OCI-M1 (cell line): ENCODE data around the gene PUS7L.
"Not testable (repeated sequence)": the region's sequence is repeated elsewhere in the genome, so short reads cannot be mapped to it uniquely, and the experiment has no call there.

Experiments used
- DNase-seq: peaks from one replicate; lab custom pipeline; 2025; lab: John Stamatoyannopoulos, UW

Gene PUS7L

GRCh38 chr12:43758728-43759563 is at the start of gene PUS7L, which contains the start of gene IRAK4:
TSS of gene PUS7L (minus strand) at chr12:43758790. CDS start at chr12:43755245, 3,545 bp downstream.
TSS of gene IRAK4 (plus strand) at chr12:43758951. CDS start at chr12:43768112, 9,161 bp downstream.
- DNase-seq = peak; percentile 99

- DNase-seq = no peak
Observed at GRCh38 chr12:43807386-43807785, 48.8 kb upstream of the PUS7L start.

- DNase-seq = no peak
Observed at GRCh38 chr12:43806737-43807072, 48.1 kb upstream of the PUS7L start.

- DNase-seq = peak; percentile 85
Observed at GRCh38 chr12:43805860-43806736, 47.5 kb upstream of the PUS7L start, which contains the start of gene TWF1. TSS of gene TWF1 (minus strand) at chr12:43806317. CDS start at chr12:43806245, 72 bp downstream.

GRCh38 chr12:43805149-43805859 is 46.7 kb upstream of the PUS7L start:
- DNase-seq = peak; percentile 74

GRCh38 chr12:43797561-43798217 is 39.1 kb upstream of the PUS7L start:
- DNase-seq = no peak

GRCh38 chr12:43795716-43796280 is 37.2 kb upstream of the PUS7L start:
- no peak for DNase-seq

- DNase-seq = peak; percentile 52
Observed at GRCh38 chr12:43789941-43790340, 31.4 kb upstream of the PUS7L start.

GRCh38 chr12:43786899-43787693 is 28.5 kb upstream of the PUS7L start:
- no peak for DNase-seq

GRCh38 chr12:43776498-43776897 is 17.9 kb upstream of the PUS7L start:
- DNase-seq = peak; percentile 45

GRCh38 chr12:43766291-43766690 is 7.7 kb upstream of the PUS7L start:
- DNase-seq = no peak

GRCh38 chr12:43764528-43764927 is 5.9 kb upstream of the PUS7L start:
- no peak for DNase-seq

GRCh38 chr12:43763769-43764168 is 5.2 kb upstream of the PUS7L start:
- DNase-seq = no peak

- DNase-seq = no peak
Observed at GRCh38 chr12:43762596-43762995, 4.0 kb upstream of the PUS7L start.

- DNase-seq = no peak
Observed at GRCh38 chr12:43761500-43761899, 2.9 kb upstream of the PUS7L start.

GRCh38 chr12:43760396-43760795 is 1.8 kb upstream of the PUS7L start:
- DNase-seq = no peak

- DNase-seq = peak; percentile 66
Observed at GRCh38 chr12:43758247-43758727, 303 bp downstream of the PUS7L start.

- DNase-seq = no peak
Observed at GRCh38 chr12:43754015-43754414, 4.6 kb downstream of the PUS7L start.

GRCh38 chr12:43751360-43751759 is 7.2 kb downstream of the PUS7L start:
- not testable (repeated sequence) for DNase-seq

GRCh38 chr12:43750814-43751213 is 7.8 kb downstream of the PUS7L start:
- DNase-seq = no peak
